Fibroblast of lung (primary cell): Measurements from ENCODE around the gene ATP5F1D. TPM values are rescaled to one million over a fixed set of nuclear protein-coding genes. Genes with fewer than 3 reads are reported as not detected.

Experiments used
- DNase-seq, 2 donors: peaks; one replicate each; pipeline versions ENCODE4 v3.0.0 to v3.0.0-alpha.2; 2010; ENCODE audit warnings: low read depth in 2 of 2
- H2AFZ ChIP-seq: 2 replicates; pipeline ENCODE4 v1.5.1; 2012; ENCODE audit warnings: low read length, control low read depth, inconsistent platforms
- H3K27ac ChIP-seq: 2 replicates; pipeline ENCODE4 v1.5.1; 2011; ENCODE audit warnings: low read length, control low read depth; ENCODE audit not compliant: insufficient read depth
- H3K27me3 ChIP-seq: 2 replicates; pipeline ENCODE4 v1.5.1; 2011; ENCODE audit warnings: mild to moderate bottlenecking, low read length; ENCODE audit not compliant: control insufficient read depth, insufficient read depth
- H3K36me3 ChIP-seq: 2 replicates; pipeline ENCODE4 v1.5.1; 2011; ENCODE audit warnings: low read length; ENCODE audit not compliant: control insufficient read depth, insufficient read depth
- H3K4me1 ChIP-seq: 2 replicates; pipeline ENCODE4 v1.5.1; 2011; ENCODE audit warnings: low read length; ENCODE audit not compliant: control insufficient read depth, insufficient read depth; ENCODE audit errors: extremely low read depth
- H3K4me2 ChIP-seq: 2 replicates; pipeline ENCODE4 v1.5.1; 2011; ENCODE audit warnings: low read length, control low read depth; ENCODE audit not compliant: insufficient read depth; ENCODE audit errors: extremely low read depth
- H3K4me3 ChIP-seq, 4 experiments: fragments of 200-600 bp in 1 of 4; sonication (generic) in 1 of 4; replicated peaks in 1 of 4; 2 replicates each; pipeline ENCODE4 v1.5.1; 2011 to 2016; ENCODE audit warnings: low read length in 4 of 4, low read depth in 3 of 4, mild to moderate bottlenecking in 3 of 4, control low read depth in 2 of 4, inconsistent platforms in 1 of 4, mixed read lengths in 1 of 4; ENCODE audit not compliant: insufficient read depth in 1 of 4; ENCODE audit errors: control extremely low read depth in 1 of 4
- H3K79me2 ChIP-seq: 2 replicates; pipeline ENCODE4 v1.5.1; 2012; ENCODE audit warnings: mild to moderate bottlenecking, low read length, inconsistent platforms; ENCODE audit not compliant: control insufficient read depth, insufficient read depth
- H3K9ac ChIP-seq: 2 replicates; pipeline ENCODE4 v1.5.1; 2011; ENCODE audit warnings: mild to moderate bottlenecking, low read length, control low read depth; ENCODE audit not compliant: insufficient read depth
- H3K9me3 ChIP-seq: 2 replicates; pipeline ENCODE4 v1.5.1; 2012; ENCODE audit warnings: low read depth, low read length; ENCODE audit not compliant: control insufficient read depth, insufficient read depth
- H4K20me1 ChIP-seq: 2 replicates; pipeline ENCODE4 v1.5.1; 2011; ENCODE audit warnings: low read length; ENCODE audit not compliant: control insufficient read depth, insufficient read depth; ENCODE audit errors: extremely low read depth
- EZH2 ChIP-seq: IDR thresholded peaks from 2 replicates; pipeline ENCODE4 v1.5.1; 2012; ENCODE audit warnings: low read length, control low read depth, mild to moderate bottlenecking; ENCODE audit errors: missing control alignments
- polyA plus RNA-seq, 2 donors: library from polyadenylated mRNA; depleted of rRNA in 1 of 2; stranded (reverse) in 1 of 2; unstranded in 1 of 2; fragments of >200 nt; gene quantifications; 2 replicates each; pipeline ENCODE4 v1.2.1, GENCODE V29; 2011 to 2012; ENCODE audit warnings: missing spikeins in 1 of 2
- total RNA-seq: library from RNA; depleted of rRNA; stranded (reverse); fragments of >200 nt; gene quantifications from 2 replicates; pipeline ENCODE4 v1.2.1, GENCODE V29; 2014
- TF ChIP-seq, protein P1 (sequence below), 2 donors: IDR thresholded peaks in 1 of 2; conservative IDR thresholded peaks in 1 of 2; 1 replicate in 1 of 2; 2 replicates in 1 of 2; pipeline ENCODE4 v1.5.1; 2011 to 2012; ENCODE audit warnings: low read length in 2 of 2, control low read depth in 1 of 2, inconsistent platforms in 1 of 2, low read depth in 1 of 2, mild to moderate bottlenecking in 1 of 2

Gene ATP5F1D
- total and polyA plus RNA-seq, 2 donors (not counting 1 experiment from before 2014, with no cell fraction given), result 20.5 to 53.8 TPM

DNA sequence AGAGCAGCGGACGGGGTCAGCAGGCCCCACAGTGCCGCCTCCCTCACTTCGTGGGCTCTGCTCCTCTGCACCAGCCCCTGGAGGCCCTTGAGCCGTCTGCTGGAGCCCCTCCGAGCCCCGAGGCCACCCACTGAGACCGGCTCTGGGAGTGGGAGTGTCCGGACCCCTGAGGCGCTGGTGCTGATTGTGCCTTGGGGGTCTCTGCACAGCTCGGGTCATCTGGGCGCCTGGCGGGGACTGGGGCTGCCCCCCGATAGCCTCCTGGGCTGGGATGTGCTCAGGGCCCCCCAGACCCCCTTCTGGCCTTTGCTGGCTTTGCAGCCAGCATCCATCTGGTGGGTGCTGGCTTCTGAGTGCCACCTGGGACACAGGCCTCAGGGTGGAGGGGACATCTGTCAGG lies 19.2 kb upstream of the ATP5F1D start:
- no peak overlapping the region for H3K27ac ChIP-seq
- H3K4me2 ChIP-seq, result no peak overlapping the region
- peaks cover 4% of the 10 kb centered on the region for H3K4me1 ChIP-seq
- H3K4me3 ChIP-seq, result no peak overlapping the region
- no peaks in the 10 kb centered on the region for H3K9me3 ChIP-seq
- no peak for DNase-seq
- peaks cover 15% of the 10 kb centered on the region for H3K79me2 ChIP-seq
- peaks cover 39% of the 10 kb centered on the region for H3K36me3 ChIP-seq
- TF ChIP-seq, protein P1, sequence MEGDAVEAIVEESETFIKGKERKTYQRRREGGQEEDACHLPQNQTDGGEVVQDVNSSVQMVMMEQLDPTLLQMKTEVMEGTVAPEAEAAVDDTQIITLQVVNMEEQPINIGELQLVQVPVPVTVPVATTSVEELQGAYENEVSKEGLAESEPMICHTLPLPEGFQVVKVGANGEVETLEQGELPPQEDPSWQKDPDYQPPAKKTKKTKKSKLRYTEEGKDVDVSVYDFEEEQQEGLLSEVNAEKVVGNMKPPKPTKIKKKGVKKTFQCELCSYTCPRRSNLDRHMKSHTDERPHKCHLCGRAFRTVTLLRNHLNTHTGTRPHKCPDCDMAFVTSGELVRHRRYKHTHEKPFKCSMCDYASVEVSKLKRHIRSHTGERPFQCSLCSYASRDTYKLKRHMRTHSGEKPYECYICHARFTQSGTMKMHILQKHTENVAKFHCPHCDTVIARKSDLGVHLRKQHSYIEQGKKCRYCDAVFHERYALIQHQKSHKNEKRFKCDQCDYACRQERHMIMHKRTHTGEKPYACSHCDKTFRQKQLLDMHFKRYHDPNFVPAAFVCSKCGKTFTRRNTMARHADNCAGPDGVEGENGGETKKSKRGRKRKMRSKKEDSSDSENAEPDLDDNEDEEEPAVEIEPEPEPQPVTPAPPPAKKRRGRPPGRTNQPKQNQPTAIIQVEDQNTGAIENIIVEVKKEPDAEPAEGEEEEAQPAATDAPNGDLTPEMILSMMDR (conservative IDR thresholded peaks at IDR 0.05 in 1 of 2, IDR thresholded peaks at IDR 0.05 in 1 of 2; ENCODE audit: low read depth in 1 of 2, low read length in 2 of 2), result no peak
- no peak for TF ChIP-seq EZH2
- no peak overlapping the region for H2AFZ ChIP-seq
- H3K9ac ChIP-seq, result no peak overlapping the region
- H4K20me1 ChIP-seq, result no peaks in the 10 kb centered on the region
- H3K27me3 ChIP-seq, result no peaks in the 10 kb centered on the region

DNA sequence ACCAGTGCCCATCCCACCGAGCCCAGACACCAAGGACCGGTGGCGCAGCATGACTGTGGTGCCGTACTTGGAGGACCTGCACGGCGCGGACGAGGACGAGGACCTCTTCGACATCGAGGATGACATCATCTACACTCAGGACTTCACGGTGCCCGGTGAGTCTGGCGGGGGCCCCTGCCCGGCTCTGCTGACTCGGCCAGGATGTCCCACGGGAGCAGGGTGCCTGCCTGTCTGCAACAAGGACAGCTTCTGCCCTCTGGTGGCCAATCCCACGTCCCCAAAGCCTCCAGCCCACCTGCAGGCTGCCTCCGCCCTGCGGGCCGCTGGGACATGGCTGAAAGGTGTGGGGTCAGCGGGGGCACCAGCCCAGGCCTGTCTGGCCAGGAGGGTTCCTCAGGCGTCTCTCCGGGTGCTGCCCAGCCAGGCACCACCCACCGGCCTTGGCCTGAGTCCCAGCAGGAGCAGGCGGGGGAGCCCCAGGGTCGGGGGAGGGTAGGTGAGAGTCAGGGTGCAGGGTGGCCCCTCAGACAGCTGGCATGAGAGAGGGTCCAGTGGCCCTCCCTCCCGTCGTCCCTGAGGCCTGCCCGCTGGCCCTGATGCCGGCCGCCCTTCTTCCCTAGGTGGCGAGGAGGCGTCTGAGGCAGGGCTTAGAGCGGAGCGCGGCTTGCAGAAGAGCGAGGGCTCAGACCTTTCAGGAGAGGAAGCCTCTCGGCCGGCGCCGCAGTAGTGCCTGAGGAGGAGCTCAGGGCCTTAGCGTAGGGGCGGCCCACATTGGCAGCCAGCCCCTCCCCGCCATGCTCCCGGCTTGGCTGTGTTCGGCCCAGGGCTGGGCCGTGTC lies 18.3 kb upstream of the ATP5F1D start:
- TF ChIP-seq EZH2, result no peak
- TF ChIP-seq, protein P1 (conservative IDR thresholded peaks at IDR 0.05 in 1 of 2, IDR thresholded peaks at IDR 0.05 in 1 of 2; ENCODE audit: low read depth in 1 of 2, low read length in 2 of 2), result peak; percentile 27 to 44
- no peaks in the 10 kb centered on the region for H4K20me1 ChIP-seq

DNA sequence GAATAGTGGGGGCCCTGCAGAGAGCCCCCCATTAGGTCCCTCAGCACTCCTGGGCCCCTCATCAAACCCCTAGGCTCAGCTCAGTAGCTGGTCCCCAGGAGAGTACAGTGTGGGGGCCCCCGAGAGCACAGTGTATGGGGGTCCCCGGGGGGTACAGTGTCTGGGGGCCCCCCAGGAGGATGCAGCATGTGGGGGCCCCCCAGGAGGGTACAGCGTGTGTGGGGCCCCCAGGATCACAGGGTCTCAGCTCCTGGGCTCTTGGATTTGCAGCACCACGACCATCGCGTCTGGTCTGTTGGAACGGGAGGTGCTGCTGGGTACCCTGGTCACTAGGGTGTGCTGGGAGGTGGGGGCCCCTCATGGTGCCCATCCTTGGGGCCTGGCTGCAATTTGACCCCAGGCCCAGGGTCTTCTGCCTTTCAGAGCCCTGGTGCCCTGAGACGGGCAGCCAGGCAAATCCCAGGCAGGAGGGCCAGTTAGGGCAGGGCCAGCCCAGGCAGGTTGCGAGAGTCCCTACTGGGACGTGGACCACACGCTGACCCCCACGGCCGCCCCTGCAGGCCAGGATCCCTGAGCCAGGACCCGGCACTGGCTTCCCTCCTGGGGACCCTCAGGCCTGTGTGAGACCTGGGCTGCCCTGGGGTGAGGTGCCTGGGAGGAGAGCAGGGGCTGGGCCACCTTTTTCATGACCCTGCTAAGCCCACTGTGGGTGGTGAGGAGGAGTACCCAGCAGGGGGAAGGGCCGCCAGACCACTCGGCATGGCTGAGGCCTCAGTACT lies 17.3 kb upstream of the ATP5F1D start:
- no peak for DNase-seq
- H3K4me3 ChIP-seq, result no peak overlapping the region
- H2AFZ ChIP-seq, result no peak overlapping the region
- H3K79me2 ChIP-seq, result no peaks in the 10 kb centered on the region
- H3K9ac ChIP-seq, result no peak overlapping the region
- no peaks in the 10 kb centered on the region for H3K9me3 ChIP-seq
- no peaks in the 10 kb centered on the region for H3K27me3 ChIP-seq
- peaks cover 46% of the 10 kb centered on the region for H3K36me3 ChIP-seq
- H3K4me1 ChIP-seq, result peaks cover 2% of the 10 kb centered on the region
- no peaks in the 10 kb centered on the region for H4K20me1 ChIP-seq
- no peak overlapping the region for H3K4me2 ChIP-seq
- no peak overlapping the region for H3K27ac ChIP-seq
- TF ChIP-seq, protein P1 (conservative IDR thresholded peaks at IDR 0.05 in 1 of 2, IDR thresholded peaks at IDR 0.05 in 1 of 2; ENCODE audit: low read depth in 1 of 2, low read length in 2 of 2), result no peak
- TF ChIP-seq EZH2, result no peak

More for the DNA sequence above, 18.3 kb upstream of the ATP5F1D start:
- DNase-seq, result peak in 1 of 2 donors; percentile 37
- no peak overlapping the region for H2AFZ ChIP-seq
- no peak overlapping the region for H3K27ac ChIP-seq
- H3K79me2 ChIP-seq, result peaks cover 8% of the 10 kb centered on the region
- H3K4me3 ChIP-seq, result no peak overlapping the region
- H3K4me1 ChIP-seq, result peaks cover 3% of the 10 kb centered on the region
- no peaks in the 10 kb centered on the region for H3K9me3 ChIP-seq
- H3K9ac ChIP-seq, result no peak overlapping the region
- H3K4me2 ChIP-seq, result no peak overlapping the region
- H3K27me3 ChIP-seq, result no peaks in the 10 kb centered on the region
- H3K36me3 ChIP-seq, result peaks cover 43% of the 10 kb centered on the region
